NCI-H128 (cell line): ENCODE data around the gene VPS35.

ENCODE experiments used
- DNase-seq: peaks from one replicate; lab custom pipeline; 2025; ENCODE audit not compliant: unreplicated experiment; lab: John Stamatoyannopoulos, UW

Gene VPS35

DNA sequence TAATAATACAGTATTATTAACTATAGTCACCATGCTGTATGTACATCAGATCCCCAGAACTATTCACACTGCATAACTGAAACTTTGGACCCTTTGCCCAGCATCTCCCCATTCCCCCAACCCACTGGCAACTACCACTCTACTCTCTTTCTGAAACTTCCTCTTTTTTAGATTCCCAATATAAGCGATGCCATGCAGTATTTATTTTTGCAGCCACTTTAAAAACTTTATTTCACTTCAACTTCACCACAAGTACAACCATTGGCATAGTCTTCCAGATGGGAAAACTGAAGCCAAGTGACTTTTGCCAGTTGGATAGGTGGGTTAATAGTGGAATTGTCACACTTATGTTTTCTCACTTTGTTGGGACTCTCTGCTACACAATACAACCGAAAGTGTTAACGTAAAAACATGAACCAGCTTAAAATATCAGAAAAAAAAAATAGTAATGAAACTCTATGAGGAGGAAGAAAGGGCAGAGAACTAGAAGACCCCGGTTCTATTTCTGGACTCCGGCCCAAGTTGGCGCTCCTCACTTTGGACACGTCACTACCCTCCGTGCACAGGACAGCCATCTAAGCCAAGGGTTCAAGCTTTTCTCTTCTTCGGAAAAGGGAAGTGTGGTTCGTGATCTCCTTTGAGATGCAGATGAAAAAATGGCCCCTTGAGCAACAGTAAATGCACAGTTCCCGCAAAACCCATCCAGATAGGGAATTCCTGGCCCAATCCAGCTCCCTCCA is 68.5 kb downstream of the VPS35 start:
- DNase-seq, result no peak

DNA sequence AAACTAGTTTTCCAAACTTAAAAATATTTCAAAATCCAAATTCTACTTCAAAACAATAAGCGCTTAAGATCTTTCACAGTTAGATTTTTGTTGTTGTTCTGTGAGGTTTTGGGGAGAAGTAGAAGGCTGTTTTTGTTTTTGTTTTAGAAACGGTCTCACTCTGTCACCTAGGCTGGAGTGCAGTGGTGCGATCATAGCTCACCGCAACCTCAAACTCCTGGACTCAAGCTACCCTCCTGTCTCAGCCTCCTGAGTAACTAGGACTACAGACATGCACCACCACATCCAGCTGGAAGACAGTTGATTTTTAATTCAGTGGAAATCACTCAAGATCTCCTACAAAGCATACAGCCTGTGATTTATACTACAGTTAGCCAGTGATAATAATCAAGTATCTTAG is 70.5 kb downstream of the VPS35 start:
- no peak for DNase-seq

DNA sequence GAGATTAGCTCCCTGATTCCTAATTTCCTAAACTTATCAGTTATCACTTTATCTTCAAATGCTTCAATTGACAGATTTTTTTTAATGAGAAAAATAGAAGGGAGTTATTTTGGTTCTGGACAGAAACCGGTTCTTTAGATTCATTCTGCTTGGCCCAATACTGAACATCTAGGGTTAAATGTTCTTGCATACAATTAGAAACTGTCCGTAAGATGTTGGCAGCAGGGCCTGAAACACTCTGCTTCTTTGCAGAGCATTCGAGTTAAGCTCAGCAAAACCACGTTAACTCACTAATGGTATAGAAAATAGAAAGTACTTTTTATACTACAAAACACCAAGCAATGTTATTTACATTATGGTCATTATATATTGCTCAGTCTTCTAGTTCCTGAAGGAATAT is 75.0 kb downstream of the VPS35 start:
- no peak for DNase-seq

DNA sequence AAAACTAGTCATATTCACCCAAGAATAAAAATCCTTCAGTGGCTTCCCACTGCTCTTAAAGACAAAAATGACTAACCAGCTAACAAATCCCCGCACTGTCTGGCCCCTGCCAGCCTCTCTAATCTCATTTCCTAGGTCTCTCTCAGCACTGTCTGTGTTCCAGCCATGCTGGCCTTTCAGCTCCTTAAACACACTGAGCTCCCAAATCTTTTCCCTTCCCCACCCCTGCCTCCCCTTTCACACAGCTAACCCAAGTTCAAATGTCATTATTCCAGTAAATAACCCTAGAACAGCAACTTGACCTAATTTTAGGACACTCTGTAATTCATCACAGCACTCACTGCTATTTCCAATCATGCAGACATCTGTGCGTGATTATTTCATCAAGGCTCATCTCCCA is 75.6 kb downstream of the VPS35 start:
- DNase-seq, result no peak

DNA sequence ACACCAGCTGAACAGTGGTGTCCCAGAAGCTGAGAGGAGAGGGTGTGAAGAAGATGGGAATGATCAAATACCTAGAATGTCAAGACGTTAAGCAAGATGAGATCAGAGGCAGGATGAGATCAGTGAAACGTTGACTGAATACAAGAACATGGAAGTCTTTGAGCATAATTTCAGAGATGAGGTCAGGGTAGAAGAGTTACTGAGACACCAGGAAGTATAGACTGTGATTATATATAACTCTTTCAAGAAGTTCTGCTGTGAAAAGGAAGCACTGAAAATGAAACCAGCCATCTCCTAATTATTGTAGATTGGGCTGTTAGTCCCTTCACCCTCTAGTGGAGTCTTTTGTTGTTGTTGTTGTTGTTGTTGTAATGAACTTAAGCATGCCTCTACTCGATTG is 76.9 kb downstream of the VPS35 start:
- no peak for DNase-seq

DNA sequence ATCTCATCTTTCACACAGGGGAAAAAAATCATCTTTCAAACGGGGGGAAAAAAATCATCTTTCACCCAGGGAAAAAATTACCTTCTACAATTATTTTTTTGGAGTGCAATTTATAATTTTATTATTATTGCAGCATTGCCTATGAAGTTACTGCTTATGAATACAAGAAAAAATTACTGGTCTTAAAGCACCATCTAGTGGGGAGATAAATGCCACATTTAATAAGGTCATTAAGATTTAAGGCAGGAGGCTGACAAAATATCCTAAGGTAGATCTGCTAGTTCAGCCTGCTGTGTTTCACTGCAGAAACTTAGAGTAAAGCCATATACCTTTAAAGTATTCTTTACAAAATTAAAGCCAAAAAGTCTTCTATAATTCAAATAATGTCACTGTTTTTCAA is 81.4 kb downstream of the VPS35 start:
- no peak for DNase-seq

DNA sequence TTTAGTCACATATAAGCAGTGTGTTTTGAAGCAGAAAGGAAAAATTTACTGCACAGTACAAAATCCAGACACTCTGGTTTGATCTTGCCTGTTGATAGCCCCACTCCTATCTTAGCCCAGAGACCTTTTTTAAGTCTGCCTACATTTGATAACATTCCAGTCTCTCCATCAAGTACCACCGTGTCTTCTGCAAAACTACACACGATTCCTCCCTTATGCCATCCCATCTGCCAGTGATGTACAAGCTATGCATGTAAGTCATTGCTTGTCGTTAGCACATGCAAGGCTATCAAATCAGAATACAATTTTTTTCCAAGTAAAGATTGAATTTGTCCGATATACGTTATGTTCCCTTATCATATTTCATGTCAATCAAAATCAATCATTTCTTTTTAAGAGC is 82.7 kb downstream of the VPS35 start:
- no peak for DNase-seq
